OCI-LY3 (cell line): ENCODE results near the gene PTCRA.

Experiments used
- EZH2phosphoT487 ChIP-seq: fragments of 200-600 bp; shearing (Covaris generic); IDR thresholded peaks from 2 replicates; pipeline ENCODE4 v1.6.1; 2018; ENCODE audit warnings: antibody characterized with exemption, mixed run types, low read depth
- TF ChIP-seq, protein P1 (sequence below): fragments of 200-600, 300-600 bp; sonication (generic); IDR thresholded peaks from 2 replicates; pipeline ENCODE4 v1.5.1; 2014; ENCODE audit warnings: antibody characterized with exemption, low read length, low read depth

DNA sequence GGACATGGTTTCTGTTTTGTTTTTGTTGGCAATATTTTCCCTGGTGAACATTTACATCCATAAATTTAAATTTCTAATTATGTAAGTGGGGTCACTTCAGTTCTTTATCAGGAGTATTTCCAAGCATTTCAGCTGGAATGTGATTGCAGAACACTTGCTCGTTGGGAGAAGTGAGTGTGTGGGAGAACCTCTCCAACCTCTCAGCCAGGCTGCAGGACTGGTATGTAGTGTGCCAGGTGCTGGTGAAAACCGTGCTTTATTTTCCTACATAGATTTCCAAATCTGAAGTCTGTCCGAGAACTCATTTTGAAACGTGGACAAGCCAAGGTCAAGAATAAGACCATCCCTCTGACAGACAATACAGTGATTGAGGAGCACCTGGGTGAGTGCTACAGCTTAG is 30.2 kb upstream of the PTCRA start:
- TF ChIP-seq, protein P1, sequence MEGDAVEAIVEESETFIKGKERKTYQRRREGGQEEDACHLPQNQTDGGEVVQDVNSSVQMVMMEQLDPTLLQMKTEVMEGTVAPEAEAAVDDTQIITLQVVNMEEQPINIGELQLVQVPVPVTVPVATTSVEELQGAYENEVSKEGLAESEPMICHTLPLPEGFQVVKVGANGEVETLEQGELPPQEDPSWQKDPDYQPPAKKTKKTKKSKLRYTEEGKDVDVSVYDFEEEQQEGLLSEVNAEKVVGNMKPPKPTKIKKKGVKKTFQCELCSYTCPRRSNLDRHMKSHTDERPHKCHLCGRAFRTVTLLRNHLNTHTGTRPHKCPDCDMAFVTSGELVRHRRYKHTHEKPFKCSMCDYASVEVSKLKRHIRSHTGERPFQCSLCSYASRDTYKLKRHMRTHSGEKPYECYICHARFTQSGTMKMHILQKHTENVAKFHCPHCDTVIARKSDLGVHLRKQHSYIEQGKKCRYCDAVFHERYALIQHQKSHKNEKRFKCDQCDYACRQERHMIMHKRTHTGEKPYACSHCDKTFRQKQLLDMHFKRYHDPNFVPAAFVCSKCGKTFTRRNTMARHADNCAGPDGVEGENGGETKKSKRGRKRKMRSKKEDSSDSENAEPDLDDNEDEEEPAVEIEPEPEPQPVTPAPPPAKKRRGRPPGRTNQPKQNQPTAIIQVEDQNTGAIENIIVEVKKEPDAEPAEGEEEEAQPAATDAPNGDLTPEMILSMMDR = no peak
- no peak for TF ChIP-seq EZH2phosphoT487
